Neuronal stem cell (in vitro differentiated cells): ENCODE results near the gene TRIM27.
A peak's percentile ranks its signal among the peaks of the same experiment; 100 is the strongest.

Experiments
- DNase-seq: peaks from one replicate; pipeline ENCODE4 v3.0.0-alpha.2; 2013; ENCODE audit warnings: low spot score
- H2AFZ ChIP-seq: one replicate; pipeline ENCODE4 v1.6.1; 2013; ENCODE audit warnings: mild to moderate bottlenecking, low read length, inconsistent platforms
- H2AK5ac ChIP-seq: 2 replicates; pipeline ENCODE4 v1.6.1; 2013; ENCODE audit warnings: low read depth, mild to moderate bottlenecking, inconsistent platforms, low read length, moderate library complexity, mixed read lengths
- H2BK120ac ChIP-seq: 2 replicates; pipeline ENCODE4 v1.6.1; 2013; ENCODE audit warnings: low read depth, mild to moderate bottlenecking, inconsistent platforms, low read length, moderate library complexity, mixed read lengths
- H2BK12ac ChIP-seq: one replicate; pipeline ENCODE4 v1.6.1; 2013; ENCODE audit warnings: low read length, inconsistent platforms
- H2BK15ac ChIP-seq: 2 replicates; pipeline ENCODE4 v1.6.1; 2013; ENCODE audit warnings: mild to moderate bottlenecking, low read length, inconsistent platforms, mixed read lengths
- H2BK5ac ChIP-seq: one replicate; pipeline ENCODE4 v1.6.1; 2013; ENCODE audit warnings: inconsistent platforms, mild to moderate bottlenecking, low read length, moderate library complexity
- H3K14ac ChIP-seq: one replicate; pipeline ENCODE4 v1.6.1; 2013; ENCODE audit warnings: low read length, inconsistent platforms
- H3K18ac ChIP-seq: 2 replicates; pipeline ENCODE4 v1.6.1; 2013; ENCODE audit warnings: low read length, inconsistent platforms
- H3K23ac ChIP-seq: 2 replicates; pipeline ENCODE4 v1.6.1; 2013; ENCODE audit warnings: low read depth, mild to moderate bottlenecking, mixed read lengths, low read length, inconsistent platforms; ENCODE audit not compliant: poor library complexity
- H3K27ac ChIP-seq: replicated peaks from 3 replicates; pipeline ENCODE4 v1.5.1; 2013; ENCODE audit warnings: low read length, inconsistent platforms
- H3K27me3 ChIP-seq, 3 experiments: 2 replicates each; pipeline ENCODE4 v1.6.1; 2013; ENCODE audit warnings: low read length in 3 of 3, mild to moderate bottlenecking in 2 of 3, inconsistent platforms in 1 of 3, low read depth in 1 of 3, mixed read lengths in 1 of 3, moderate library complexity in 1 of 3; ENCODE audit not compliant: control insufficient read depth in 3 of 3, insufficient read depth in 3 of 3
- H3K36me3 ChIP-seq, 2 donors: replicated peaks in 1 of 2; 2 replicates each; pipeline ENCODE4 v1.6.1; 2013; ENCODE audit warnings: low read length in 2 of 2; ENCODE audit not compliant: control insufficient read depth in 2 of 2, insufficient read depth in 2 of 2
- H3K4ac ChIP-seq: 2 replicates; pipeline ENCODE4 v1.6.1; 2013; ENCODE audit warnings: inconsistent platforms, mild to moderate bottlenecking, low read length, moderate library complexity
- H3K4me1 ChIP-seq, 2 donors: 1 replicate in 1 of 2; 2 replicates in 1 of 2; pipeline ENCODE4 v1.6.1; 2013; ENCODE audit warnings: low read length in 2 of 2, low read depth in 1 of 2; ENCODE audit not compliant: control insufficient read depth in 2 of 2, insufficient read depth in 1 of 2
- H3K4me2 ChIP-seq: one replicate; pipeline ENCODE4 v1.6.1; 2013; ENCODE audit warnings: mild to moderate bottlenecking, low read length, inconsistent platforms; ENCODE audit not compliant: insufficient read depth, poor library complexity, severe bottlenecking
- H3K4me3 ChIP-seq, 2 donors: 2 replicates each; pipeline ENCODE4 v1.5.1; 2013; ENCODE audit warnings: low read length in 2 of 2, mild to moderate bottlenecking in 2 of 2, inconsistent platforms in 1 of 2, moderate library complexity in 1 of 2
- H3K79me1 ChIP-seq: one replicate; pipeline ENCODE4 v1.6.1; 2013; ENCODE audit warnings: low read depth, mild to moderate bottlenecking, inconsistent platforms, low read length, moderate library complexity
- H3K9ac ChIP-seq: one replicate; pipeline ENCODE4 v1.6.1; 2013; ENCODE audit warnings: mild to moderate bottlenecking, low read depth, low read length, inconsistent platforms; ENCODE audit not compliant: poor library complexity
- H3K9me3 ChIP-seq, 2 donors: replicated peaks in 1 of 2; 2 replicates each; pipeline versions ENCODE3 to v1.6.1; 2013; ENCODE audit warnings: low read length in 2 of 2, mild to moderate bottlenecking in 2 of 2, inconsistent platforms in 1 of 2, low read depth in 1 of 2, mixed read lengths in 1 of 2, moderate library complexity in 1 of 2; ENCODE audit not compliant: control insufficient read depth in 2 of 2, insufficient read depth in 1 of 2
- H4K8ac ChIP-seq: one replicate; pipeline ENCODE4 v1.6.1; 2013; ENCODE audit warnings: low read depth, mild to moderate bottlenecking, inconsistent platforms, low read length, moderate library complexity
- H4K91ac ChIP-seq: one replicate; pipeline ENCODE4 v1.6.1; 2013; ENCODE audit warnings: low read length, low read depth, mild to moderate bottlenecking, inconsistent platforms; ENCODE audit not compliant: poor library complexity
- whole genome bisulfite sequencing, 2 donors: extraction: QIAGEN DNeasy Blood & Tissue Kit; methylation state at CpG; one replicate each; pipeline ENCODE4 v1.1.7; 2013; ENCODE audit warnings: missing lambda C conversion rate in 2 of 2, mixed read lengths in 1 of 2; ENCODE audit not compliant: insufficient read length in 2 of 2, insufficient replicate concordance in 1 of 2; ENCODE audit errors: extremely low coverage in 2 of 2; 5-methylcytosine and 5-hydroxymethylcytosine counted together

Gene TRIM27

GRCh38 chr6:28898710-28898965, 25.1 kb downstream of the TRIM27 start:
- H3K4ac ChIP-seq: no peak overlapping the region
- H4K8ac ChIP-seq: no peak overlapping the region
- H3K27ac ChIP-seq: no peak overlapping the region
- no peak overlapping the region for H3K4me3 ChIP-seq
- DNase-seq: no peak
- no peaks in the 10 kb centered on the region for H3K27me3 ChIP-seq
- H2AK5ac ChIP-seq: no peak overlapping the region
- H3K36me3 ChIP-seq: peaks cover 20 to 40% of the 10 kb centered on the region in 2 donors
- no peak overlapping the region for H2BK12ac ChIP-seq
- no peak overlapping the region for H3K23ac ChIP-seq
- H3K9me3 ChIP-seq: no peaks in the 10 kb centered on the region
- no peak overlapping the region for H3K14ac ChIP-seq
- no peak overlapping the region for H4K91ac ChIP-seq
- H2BK15ac ChIP-seq: no peak overlapping the region
- H2AFZ ChIP-seq: no peak overlapping the region
- no peak overlapping the region for H3K4me2 ChIP-seq
- H3K9ac ChIP-seq: no peak overlapping the region
- H2BK5ac ChIP-seq: no peak overlapping the region
- WGBS, 2 donors: no CpG with 5 or more reads among the region's 2 CpGs
- H3K18ac ChIP-seq: no peak overlapping the region
- H3K79me1 ChIP-seq: no peaks in the 10 kb centered on the region
- no peaks in the 10 kb centered on the region for H3K4me1 ChIP-seq
- H2BK120ac ChIP-seq: no peak overlapping the region

GRCh38 chr6:28897369-28897745, 26.4 kb downstream of the TRIM27 start:
- H3K18ac ChIP-seq: no peak overlapping the region

GRCh38 chr6:28896505-28897368, 27.0 kb downstream of the TRIM27 start:
- peak overlapping the region; percentile 53 for H3K9ac ChIP-seq
- H2BK15ac ChIP-seq: no peak overlapping the region
- H3K36me3 ChIP-seq: peaks cover 10 to 21% of the 10 kb centered on the region in 2 donors
- peak overlapping the region; percentile 25 for H3K14ac ChIP-seq
- peak overlapping the region; percentile 48 for H3K4me2 ChIP-seq
- H2BK5ac ChIP-seq: no peak overlapping the region
- no peak overlapping the region for H2BK12ac ChIP-seq
- H2BK120ac ChIP-seq: no peak overlapping the region
- peak overlapping the region; percentile 95 for H3K18ac ChIP-seq
- no peaks in the 10 kb centered on the region for H3K27me3 ChIP-seq
- no peak overlapping the region for H4K91ac ChIP-seq
- no peaks in the 10 kb centered on the region for H3K9me3 ChIP-seq
- peak overlapping the region; percentile 21 for H2AK5ac ChIP-seq
- no peaks in the 10 kb centered on the region for H3K4me1 ChIP-seq
- H3K4ac ChIP-seq: no peak overlapping the region
- no peak overlapping the region for H3K23ac ChIP-seq
- H4K8ac ChIP-seq: no peak overlapping the region
- H3K4me3 ChIP-seq: peak overlapping the region; percentile 64 to 91
- H3K27ac ChIP-seq: peak overlapping the region; percentile 93
- H2AFZ ChIP-seq: peak overlapping the region; percentile 85
- no peaks in the 10 kb centered on the region for H3K79me1 ChIP-seq
- no CpG with 5 or more reads among the region's 41 CpGs for WGBS, 2 donors
- DNase-seq: peak; percentile 73

More at GRCh38 chr6:28897369-28897745, 26.4 kb downstream of the TRIM27 start:
- DNase-seq: no peak
- Histone ChIP-seq H3K36me3 (peaks cover 12 to 28% of the 10 kb centered on the region in 2 donors), H3K23ac (no peak overlapping the region), H3K9ac (no peak overlapping the region), H3K9me3 (no peaks in the 10 kb centered on the region), H2BK12ac (no peak overlapping the region), H3K4me3 (peak overlapping the region in 1 of 2 donors; percentile 64), H4K8ac (no peak overlapping the region), H2AK5ac (no peak overlapping the region), H3K4me1 (no peaks in the 10 kb centered on the region), H3K27ac (no peak overlapping the region), H3K4ac (no peak overlapping the region), H3K4me2 (peak overlapping the region; percentile 48), H2BK15ac (no peak overlapping the region), H3K14ac (no peak overlapping the region), H2BK5ac (no peak overlapping the region), H4K91ac (no peak overlapping the region), H2AFZ (peak overlapping the region; percentile 85), H3K27me3 (no peaks in the 10 kb centered on the region), H2BK120ac (no peak overlapping the region), H3K79me1 (no peaks in the 10 kb centered on the region)
- no CpG with 5 or more reads among the region's 1 CpG for WGBS, 2 donors

GRCh38 chr6:28895131-28895812, 28.5 kb downstream of the TRIM27 start:
- Histone ChIP-seq H3K4me1 (no peaks in the 10 kb centered on the region), H3K23ac (no peak overlapping the region), H3K4me3 (peak overlapping the region; percentile 64 to 79), H2BK120ac (no peak overlapping the region), H3K14ac (no peak overlapping the region), H2BK15ac (no peak overlapping the region), H3K18ac (no peak overlapping the region), H3K9me3 (no peaks in the 10 kb centered on the region), H3K27ac (peak overlapping the region; percentile 92), H4K8ac (no peak overlapping the region), H2AFZ (peak overlapping the region; percentile 76), H3K4ac (no peak overlapping the region), H2BK12ac (no peak overlapping the region), H3K9ac (no peak overlapping the region), H2AK5ac (no peak overlapping the region), H3K36me3 (peaks cover 0 to 7% of the 10 kb centered on the region in 2 donors), H3K79me1 (no peaks in the 10 kb centered on the region), H3K4me2 (peak overlapping the region; percentile 37), H3K27me3 (no peaks in the 10 kb centered on the region), H4K91ac (no peak overlapping the region), H2BK5ac (no peak overlapping the region)
- DNase-seq: peak; percentile 95
- WGBS, 2 donors: no CpG with 5 or more reads among the region's 27 CpGs
